ENCODE measurements around the gene CCL28. TPM values are rescaled to one million over a fixed set of nuclear protein-coding genes. Genes with fewer than 3 reads are reported as not detected.

CCL28 gene
- total and polyA plus RNA-seq, 2 experiments from 2014 or later = not detected

DNA sequence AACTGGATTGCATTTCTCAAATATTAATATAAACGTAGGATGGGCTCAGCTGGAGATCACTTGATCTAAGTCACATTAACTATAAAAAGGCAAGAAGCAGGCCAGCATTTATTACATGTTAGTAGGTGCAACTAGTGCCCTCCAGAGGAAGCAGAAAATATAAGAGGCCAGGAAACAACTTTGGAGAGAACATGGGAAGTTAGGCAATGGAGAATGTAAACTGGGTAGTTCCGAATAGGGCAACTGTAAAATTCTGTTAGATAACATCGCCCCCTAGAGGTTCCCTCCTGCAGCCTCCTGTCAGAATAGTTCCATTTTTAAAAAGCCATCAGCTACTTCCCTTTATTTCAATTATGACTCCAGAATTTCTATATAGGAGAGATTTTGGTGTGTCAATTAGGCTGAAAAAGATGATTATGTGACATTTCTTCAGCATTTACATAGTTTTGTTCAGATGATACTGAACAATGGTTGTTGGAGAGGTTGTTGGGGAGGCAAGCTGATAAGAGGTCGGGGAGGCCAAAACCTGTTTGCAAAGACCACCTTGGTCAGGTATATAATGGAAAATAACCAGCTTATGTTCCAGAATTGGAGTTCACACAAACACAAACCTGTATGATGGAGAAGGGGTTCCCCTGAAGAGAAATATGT, 22.4 kb downstream of the CCL28 start:
- Histone ChIP-seq H3K27me3 (no peaks in the 10 kb centered on the region), H3K27ac (no peak overlapping the region), H3K36me3 (no peaks in the 10 kb centered on the region), H3K9me3 (ENCODE audit: low read depth) (no peaks in the 10 kb centered on the region), H3K4me3 (no peak overlapping the region), H3K4me1 (ENCODE audit: low read depth) (no peaks in the 10 kb centered on the region)
- TF ChIP-seq, protein P1, sequence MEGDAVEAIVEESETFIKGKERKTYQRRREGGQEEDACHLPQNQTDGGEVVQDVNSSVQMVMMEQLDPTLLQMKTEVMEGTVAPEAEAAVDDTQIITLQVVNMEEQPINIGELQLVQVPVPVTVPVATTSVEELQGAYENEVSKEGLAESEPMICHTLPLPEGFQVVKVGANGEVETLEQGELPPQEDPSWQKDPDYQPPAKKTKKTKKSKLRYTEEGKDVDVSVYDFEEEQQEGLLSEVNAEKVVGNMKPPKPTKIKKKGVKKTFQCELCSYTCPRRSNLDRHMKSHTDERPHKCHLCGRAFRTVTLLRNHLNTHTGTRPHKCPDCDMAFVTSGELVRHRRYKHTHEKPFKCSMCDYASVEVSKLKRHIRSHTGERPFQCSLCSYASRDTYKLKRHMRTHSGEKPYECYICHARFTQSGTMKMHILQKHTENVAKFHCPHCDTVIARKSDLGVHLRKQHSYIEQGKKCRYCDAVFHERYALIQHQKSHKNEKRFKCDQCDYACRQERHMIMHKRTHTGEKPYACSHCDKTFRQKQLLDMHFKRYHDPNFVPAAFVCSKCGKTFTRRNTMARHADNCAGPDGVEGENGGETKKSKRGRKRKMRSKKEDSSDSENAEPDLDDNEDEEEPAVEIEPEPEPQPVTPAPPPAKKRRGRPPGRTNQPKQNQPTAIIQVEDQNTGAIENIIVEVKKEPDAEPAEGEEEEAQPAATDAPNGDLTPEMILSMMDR (IDR thresholded peaks at IDR 0.05; ENCODE audit: low read depth, low read length) = peak; percentile 92
- peak; percentile 86 to 95 for DNase-seq (ENCODE audit: low read depth in 1 of 2, low spot score in 1 of 2)

DNA sequence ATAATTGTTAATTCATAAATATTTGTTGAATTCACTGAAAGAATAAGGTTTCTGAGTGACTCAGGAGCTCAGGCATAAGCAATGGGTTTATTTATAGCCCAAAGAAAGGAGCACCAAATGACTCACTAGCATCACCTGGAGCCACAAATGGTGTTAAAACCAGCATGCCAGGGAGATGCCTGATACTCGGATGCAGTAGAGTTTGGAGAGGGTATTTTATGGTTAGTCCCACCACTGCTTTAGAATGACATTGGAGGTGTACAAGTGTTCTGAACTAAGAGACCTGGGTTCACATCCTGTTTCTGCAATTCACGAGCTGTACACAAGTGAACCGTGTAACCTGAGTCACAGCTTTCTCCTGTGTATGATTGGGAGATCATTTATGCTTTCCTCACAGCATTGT, 25.2 kb downstream of the CCL28 start:
- no peaks in the 10 kb centered on the region for H3K36me3 ChIP-seq
- no peak overlapping the region for H3K27ac ChIP-seq
- no peak for DNase-seq (ENCODE audit: low read depth in 1 of 2, low spot score in 1 of 2)
- TF ChIP-seq, protein P1 (IDR thresholded peaks at IDR 0.05; ENCODE audit: low read depth, low read length) = no peak
- H3K27me3 ChIP-seq = no peaks in the 10 kb centered on the region
- H3K4me3 ChIP-seq = no peak overlapping the region
- no peaks in the 10 kb centered on the region for H3K9me3 ChIP-seq (ENCODE audit: low read depth)
- H3K4me1 ChIP-seq (ENCODE audit: low read depth) = no peaks in the 10 kb centered on the region

DNA sequence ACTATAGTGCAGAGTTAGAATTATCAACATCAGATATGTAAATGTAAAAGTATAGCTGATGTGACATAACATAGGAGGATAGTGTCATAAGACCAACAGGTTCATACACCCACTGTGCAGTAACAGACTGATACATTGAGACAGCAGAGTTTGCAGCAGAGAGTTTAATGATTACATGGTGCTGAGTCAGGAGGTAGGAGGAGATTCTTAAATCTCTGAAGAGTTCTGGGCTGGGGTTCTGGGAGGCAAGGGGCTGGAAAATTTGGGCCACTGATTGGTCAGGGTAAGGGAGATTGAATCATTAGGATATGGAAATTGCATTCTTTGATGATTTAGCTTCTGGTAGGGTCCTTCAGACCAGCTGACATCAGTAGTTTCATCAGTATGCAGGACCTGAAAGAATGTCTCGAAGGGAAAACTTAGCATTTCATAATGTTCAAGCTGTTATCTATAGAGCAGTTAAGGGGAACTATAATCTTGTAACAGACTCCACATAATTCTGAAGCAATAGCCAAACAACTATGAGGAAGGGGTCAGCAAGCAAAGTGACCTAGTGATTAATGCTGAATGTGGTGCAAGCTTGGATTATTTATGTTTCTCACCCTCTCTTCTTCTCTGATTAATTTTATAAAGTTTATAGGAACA, 35.6 kb downstream of the CCL28 start:
- H3K4me1 ChIP-seq (ENCODE audit: low read depth) = no peaks in the 10 kb centered on the region
- H3K27me3 ChIP-seq = no peaks in the 10 kb centered on the region
- H3K9me3 ChIP-seq (ENCODE audit: low read depth) = no peaks in the 10 kb centered on the region
- no peaks in the 10 kb centered on the region for H3K36me3 ChIP-seq
- peak in 1 of 2 donors; percentile 46 for DNase-seq (ENCODE audit: low read depth in 1 of 2, low spot score in 1 of 2)
- H3K4me3 ChIP-seq = no peak overlapping the region
- no peak overlapping the region for H3K27ac ChIP-seq
- TF ChIP-seq, protein P1 (IDR thresholded peaks at IDR 0.05; ENCODE audit: low read depth, low read length) = no peak

GRCh38 chr5:43371821-43372220, 40.4 kb downstream of the CCL28 start:
- TF ChIP-seq, protein P1 (IDR thresholded peaks at IDR 0.05; ENCODE audit: low read depth, low read length) = no peak
- Histone ChIP-seq H3K4me3 (no peak overlapping the region), H3K4me1 (ENCODE audit: low read depth) (no peaks in the 10 kb centered on the region), H3K36me3 (no peaks in the 10 kb centered on the region), H3K9me3 (ENCODE audit: low read depth) (no peaks in the 10 kb centered on the region), H3K27me3 (no peaks in the 10 kb centered on the region), H3K27ac (no peak overlapping the region)
- no peak for DNase-seq (ENCODE audit: low read depth in 1 of 2, low spot score in 1 of 2)

DNA sequence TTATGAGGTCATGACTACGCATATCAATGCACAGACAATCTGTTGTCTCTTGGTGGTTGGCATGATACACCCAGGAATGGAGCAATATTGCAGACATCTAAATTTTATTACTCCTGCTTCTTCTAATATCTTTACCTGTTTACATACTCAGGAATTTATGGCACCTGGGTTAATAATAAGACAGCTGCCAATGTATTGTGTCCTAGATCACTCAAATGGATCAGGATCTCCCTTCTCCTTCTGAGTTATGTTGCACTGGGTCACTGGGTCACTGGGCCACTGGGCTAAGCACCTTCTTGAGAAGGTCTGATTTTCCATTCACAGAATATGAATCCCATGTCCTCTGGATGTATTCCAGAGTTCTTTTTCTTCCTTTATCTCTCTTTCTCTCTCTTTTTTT, 41.8 kb downstream of the CCL28 start:
- Histone ChIP-seq H3K27me3 (no peaks in the 10 kb centered on the region), H3K4me3 (no peak overlapping the region), H3K4me1 (ENCODE audit: low read depth) (no peaks in the 10 kb centered on the region), H3K9me3 (ENCODE audit: low read depth) (no peaks in the 10 kb centered on the region), H3K27ac (no peak overlapping the region), H3K36me3 (no peaks in the 10 kb centered on the region)
- TF ChIP-seq, protein P1 (IDR thresholded peaks at IDR 0.05; ENCODE audit: low read depth, low read length) = no peak
- DNase-seq (ENCODE audit: low read depth in 1 of 2, low spot score in 1 of 2) = no peak
